GM19328 (cell line): Measurements from ENCODE around the gene KRTAP20-4.

Source experiments
- ATAC-seq: cut with Tn5 transposase; IDR thresholded peaks from one replicate; pipeline ENCODE4 v1.9.1; 2021; ENCODE audit warnings: mild to moderate bottlenecking, moderate library complexity; ENCODE audit not compliant: unreplicated experiment

Gene KRTAP20-4

DNA sequence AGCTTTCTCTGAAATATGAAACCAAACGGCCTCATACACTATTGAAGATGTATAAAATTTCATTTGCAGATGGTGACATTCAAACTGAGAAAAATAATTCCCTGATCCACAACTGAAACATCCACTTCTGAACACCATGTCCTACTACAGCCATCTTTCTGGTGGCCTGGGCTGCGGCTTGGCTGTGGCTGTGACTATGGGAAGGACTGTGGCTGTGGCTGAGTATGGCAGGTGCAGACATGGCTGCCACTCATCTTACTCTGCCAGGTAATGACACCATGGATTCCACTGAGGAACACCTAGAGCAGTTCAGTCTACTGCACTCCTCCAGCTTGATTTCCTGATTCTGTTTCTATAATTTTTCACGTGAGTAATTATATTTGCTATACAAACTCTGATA, at the start of gene KRTAP20-4:
TSS of gene KRTAP20-4 (plus strand) at position 106 of the 400 bp plus-strand sequence.
- ATAC-seq, result no peak

GRCh38 chr21:30577766-30578165, 42.7 kb upstream of the KRTAP20-4 start:
- ATAC-seq, result no peak

GRCh38 chr21:30579346-30579745, 41.1 kb upstream of the KRTAP20-4 start:
- no peak for ATAC-seq

DNA sequence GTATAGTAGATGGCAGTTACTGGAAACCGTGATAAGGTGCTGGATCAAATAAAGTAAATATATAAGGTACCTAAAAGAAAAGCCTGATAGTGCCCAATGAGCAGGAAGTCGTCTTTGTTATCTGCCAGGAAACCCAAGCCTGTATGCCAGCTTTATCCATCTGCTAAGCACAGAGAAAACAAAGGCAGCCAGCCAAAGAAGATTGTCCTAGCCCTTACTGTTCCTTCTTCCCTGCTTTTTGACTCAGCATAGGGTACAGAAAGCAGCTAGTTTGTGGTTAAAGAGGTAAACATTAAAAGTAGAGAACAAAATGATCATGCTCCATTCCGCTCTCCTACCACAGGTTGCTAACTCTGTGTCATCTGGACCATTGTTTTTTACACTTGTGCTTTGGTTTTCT, 40.3 kb upstream of the KRTAP20-4 start:
- no peak for ATAC-seq

- ATAC-seq, result no peak
Measured at GRCh38 chr21:30582870-30583269, 37.6 kb upstream of the KRTAP20-4 start.

- no peak for ATAC-seq
Measured at GRCh38 chr21:30590297-30590696, 30.1 kb upstream of the KRTAP20-4 start, which contains the start of gene KRTAP22-2. Gene KRTAP22-2 (minus strand): TSS chr21:30590397.

DNA sequence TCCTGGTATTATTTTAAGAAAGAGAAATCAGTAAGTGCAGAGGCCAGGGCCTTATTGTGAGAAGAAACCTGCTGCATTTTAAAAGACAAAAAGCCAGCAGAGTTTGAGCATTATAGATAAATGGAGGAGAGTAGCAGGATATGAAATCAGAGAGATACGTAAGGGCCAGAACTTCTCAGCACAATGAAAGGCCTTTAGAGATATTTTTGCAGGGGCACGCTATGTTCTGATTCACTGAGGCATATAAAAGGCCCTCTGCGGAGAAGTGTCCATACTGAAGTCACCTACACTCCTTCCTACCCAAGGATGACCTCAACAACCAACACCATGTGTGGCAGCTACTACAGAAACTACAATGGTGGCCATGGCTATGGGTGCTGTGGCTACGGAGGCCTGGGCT, 28.3 kb upstream of the KRTAP20-4 start, which contains the start of gene KRTAP6-3:
TSS of gene KRTAP6-3 (plus strand) at position 301 of the 400 bp plus-strand sequence. CDS start at position 307, 6 bp downstream.
- no peak for ATAC-seq

GRCh38 chr21:30598802-30599201, 21.6 kb upstream of the KRTAP20-4 start, which contains the start of gene KRTAP6-2:
Gene KRTAP6-2 (minus strand): TSS chr21:30598902. CDS start chr21:30598874, 28 bp downstream.
- no peak for ATAC-seq

DNA sequence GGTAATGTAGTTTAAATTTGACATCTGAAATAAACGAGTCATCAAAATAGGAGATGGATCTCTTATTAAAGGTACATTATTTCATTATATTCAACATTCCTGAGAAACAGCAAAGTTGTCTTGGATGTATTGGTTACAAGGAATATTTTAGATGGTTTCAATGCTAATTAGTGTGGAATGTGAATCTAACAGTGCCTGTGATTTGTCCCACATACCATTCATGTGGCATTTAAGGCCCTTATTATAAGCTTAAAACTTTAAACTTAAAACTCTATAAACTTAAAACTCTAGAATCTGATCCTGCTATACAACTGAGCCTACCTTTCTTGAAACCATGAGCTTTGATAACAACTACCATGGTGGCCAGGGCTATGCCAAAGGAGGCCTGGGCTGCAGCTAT, 19.6 kb upstream of the KRTAP20-4 start, which contains the start of gene KRTAP22-1:
TSS of gene KRTAP22-1 (plus strand) at position 301 of the 400 bp plus-strand sequence.
- no peak for ATAC-seq

GRCh38 chr21:30605968-30606367, 14.5 kb upstream of the KRTAP20-4 start:
- no peak for ATAC-seq

DNA sequence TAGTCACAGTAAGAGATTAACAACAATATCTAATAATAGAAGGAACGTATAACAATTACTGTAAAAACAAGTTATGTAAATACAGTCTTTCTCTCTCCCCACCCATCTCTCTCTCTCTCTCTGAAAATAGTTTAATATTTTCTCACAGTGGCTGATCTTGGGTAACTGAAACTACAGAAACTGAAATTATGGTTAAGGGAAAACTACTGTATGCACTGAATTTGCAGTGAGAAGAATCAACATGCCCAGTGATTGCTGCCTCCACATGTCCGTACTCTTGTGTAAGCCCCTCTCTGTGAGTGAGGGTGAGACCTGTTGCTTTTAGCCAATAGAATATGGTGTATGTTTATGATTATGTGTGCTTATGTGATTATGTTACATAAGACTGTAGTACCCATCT, 8.3 kb upstream of the KRTAP20-4 start:
- no peak for ATAC-seq

DNA sequence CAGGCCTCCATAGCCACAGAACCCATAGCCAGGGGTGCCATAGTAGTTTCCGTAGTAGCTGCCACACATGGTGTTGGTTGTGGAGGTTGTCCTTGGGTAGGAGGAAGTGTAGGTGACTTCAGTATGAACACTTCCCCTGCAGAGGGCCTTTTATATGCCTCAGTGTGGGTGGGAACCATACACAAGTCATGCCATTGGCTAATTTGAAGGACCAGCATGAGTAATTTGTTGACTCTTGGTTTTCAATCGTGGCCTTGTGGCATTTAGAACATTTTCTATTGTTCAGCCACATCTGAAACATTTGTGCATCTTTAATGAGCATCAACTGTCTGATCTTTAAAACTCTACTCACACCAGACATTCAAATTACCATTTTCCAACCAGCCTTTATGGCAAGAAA, 6.6 kb upstream of the KRTAP20-4 start, which contains the start of gene KRTAP6-1:
TSS of gene KRTAP6-1 (minus strand) at position 95 of the 400 bp plus-strand sequence. CDS start at position 69, 26 bp downstream.
- no peak for ATAC-seq

DNA sequence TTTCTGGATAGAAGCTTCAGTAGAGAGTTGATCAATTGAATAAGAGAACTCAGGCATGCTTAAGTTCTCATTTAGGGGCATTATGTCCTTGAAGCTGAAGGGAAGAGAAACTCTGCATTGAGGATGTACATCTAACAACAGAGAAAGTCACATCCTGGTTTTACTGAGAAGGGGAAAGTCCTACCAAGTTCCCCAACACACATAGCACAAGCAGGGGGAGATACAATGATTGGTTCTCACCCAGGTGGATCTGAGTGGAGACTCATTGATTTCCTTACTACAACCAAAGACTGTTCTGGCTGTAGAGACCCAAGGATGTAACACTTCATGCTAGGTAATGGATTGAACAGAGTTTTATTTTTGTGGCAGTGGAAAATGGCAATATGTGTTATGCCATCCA, 5.2 kb upstream of the KRTAP20-4 start:
- ATAC-seq, result no peak

GRCh38 chr21:30616125-30616524, 4.3 kb upstream of the KRTAP20-4 start, which contains the start of gene KRTAP20-1:
Gene KRTAP20-1 (plus strand): TSS chr21:30616425. CDS start chr21:30616455, 30 bp downstream.
- no peak for ATAC-seq

GRCh38 chr21:30620080-30620479, 347 bp upstream of the KRTAP20-4 start:
- ATAC-seq, result no peak

DNA sequence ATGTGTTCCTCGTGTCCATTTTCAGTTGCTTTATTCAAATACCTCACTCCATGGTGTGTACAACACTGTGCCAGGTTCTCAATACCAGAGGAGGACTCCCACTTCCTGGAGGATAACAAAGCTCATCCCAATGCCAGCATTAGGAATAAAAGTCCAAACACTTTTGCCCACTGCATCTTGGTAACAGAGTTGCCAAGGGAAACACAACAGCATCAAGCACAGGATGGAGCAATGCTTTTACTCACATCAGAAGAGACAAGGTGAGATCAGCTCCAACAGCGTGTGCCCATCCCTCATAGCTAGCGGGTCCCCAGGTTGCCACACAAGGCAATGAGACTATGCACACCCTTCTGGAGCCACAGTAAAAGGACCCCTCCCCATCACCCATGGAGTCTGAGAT, 2.9 kb downstream of the KRTAP20-4 start:
- no peak for ATAC-seq

GRCh38 chr21:30625449-30626165, 5.2 kb downstream of the KRTAP20-4 start:
- ATAC-seq, result no peak

- ATAC-seq, result no peak
Measured at GRCh38 chr21:30628109-30628508, 7.7 kb downstream of the KRTAP20-4 start.

DNA sequence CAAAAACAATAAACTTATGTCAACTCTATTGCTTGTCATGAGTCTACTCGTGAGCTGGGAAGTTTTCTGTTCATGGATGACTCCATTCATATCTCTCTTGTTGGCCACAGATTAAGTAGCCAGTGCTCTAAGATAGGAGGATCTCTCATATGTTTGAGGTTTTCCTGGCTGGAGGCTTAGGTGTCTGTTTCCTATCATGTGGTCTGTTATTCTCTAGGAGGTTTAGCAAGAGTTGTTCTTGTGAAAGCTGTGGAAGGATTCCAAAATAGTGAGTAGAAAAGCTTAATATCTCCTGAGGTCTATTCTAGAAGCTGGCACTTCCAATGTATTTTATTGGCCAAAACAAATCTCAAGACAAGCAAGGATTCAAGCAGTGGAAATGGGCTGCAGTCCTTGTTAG, 8.8 kb downstream of the KRTAP20-4 start:
- ATAC-seq, result no peak

DNA sequence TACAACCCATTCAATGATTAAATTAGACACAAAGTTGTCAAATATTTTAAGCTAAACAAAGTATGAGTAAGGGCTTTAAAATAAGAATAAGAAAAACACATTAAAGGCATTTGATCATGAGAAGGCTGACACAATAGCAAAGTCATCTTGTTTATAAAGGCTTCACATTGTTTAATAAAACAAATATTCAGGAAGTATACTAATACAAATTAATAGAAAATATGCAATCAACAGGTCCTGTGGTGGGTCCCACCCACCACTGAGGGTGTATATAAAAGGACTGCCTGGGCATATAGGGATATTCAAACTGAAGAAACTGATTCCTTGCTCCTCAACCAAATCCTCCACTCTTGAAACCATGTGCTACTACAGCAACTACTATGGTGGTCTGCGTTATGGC, 14.5 kb downstream of the KRTAP20-4 start, which contains the start of gene KRTAP20-2:
TSS of gene KRTAP20-2 (plus strand) at position 301 of the 400 bp plus-strand sequence. CDS start at position 359, 58 bp downstream.
- ATAC-seq, result no peak

DNA sequence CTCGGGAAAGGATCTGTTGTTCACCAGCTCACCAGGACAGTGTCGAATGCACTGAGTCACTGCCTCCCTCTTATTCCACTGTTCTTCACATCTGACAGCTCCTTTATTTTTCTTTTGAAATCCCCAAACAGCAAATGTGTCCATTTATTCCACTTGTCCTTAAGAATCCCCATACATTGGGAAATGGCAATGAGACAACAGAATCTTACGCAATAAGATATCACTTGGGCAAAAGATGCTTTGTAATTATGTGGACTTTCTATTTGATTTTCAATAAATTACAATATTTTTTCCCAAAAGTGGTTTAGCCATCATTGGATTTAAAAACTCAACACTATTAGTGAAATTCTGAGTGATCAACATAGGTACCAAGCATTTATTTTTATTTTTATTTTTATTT, 18.3 kb downstream of the KRTAP20-4 start:
- no peak for ATAC-seq

DNA sequence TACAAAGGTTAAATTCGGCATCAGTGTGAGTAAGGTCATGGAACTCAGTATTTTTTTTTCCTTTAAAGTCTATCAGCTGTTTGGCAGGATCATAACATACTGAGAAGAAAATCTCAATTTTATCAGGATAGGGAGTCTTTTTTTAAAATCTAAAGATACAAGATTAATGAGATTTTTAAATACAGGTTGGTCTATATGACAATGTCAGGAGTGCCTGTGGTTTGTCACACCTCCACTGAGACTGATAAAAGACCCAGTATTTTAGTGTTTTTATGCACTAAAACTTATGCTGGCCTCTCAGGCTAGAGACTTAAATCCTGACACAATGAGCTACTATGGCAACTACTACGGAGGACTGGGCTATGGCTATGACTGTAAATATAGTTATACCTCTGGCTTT, 22.1 kb downstream of the KRTAP20-4 start, which contains the start of gene KRTAP20-3:
TSS of gene KRTAP20-3 (plus strand) at position 301 of the 400 bp plus-strand sequence.
- ATAC-seq, result no peak
